Amygdala (tissue), 56 donors: ENCODE measurements around the gene ADAP2.
A peak's percentile ranks its signal among the peaks of the same experiment; 100 is the strongest.
"Not testable (repeated sequence)": the region's sequence is repeated elsewhere in the genome, so short reads cannot be mapped to it uniquely, and the experiment has no call there.

ENCODE experiments used
- DNase-seq, 56 donors: peaks; one replicate each; lab custom pipeline; 2025; lab: John Stamatoyannopoulos, UW

The ADAP2 gene

GRCh38 chr17:30929081-30929633, 7.4 kb downstream of the ADAP2 start:
- DNase-seq, result no peak

GRCh38 chr17:30929861-30930260, 8.1 kb downstream of the ADAP2 start:
- DNase-seq, result not testable (repeated sequence)

GRCh38 chr17:30930495-30930894, 8.8 kb downstream of the ADAP2 start:
- no peak for DNase-seq

GRCh38 chr17:30931582-30931981, 9.8 kb downstream of the ADAP2 start:
- DNase-seq, result not testable (repeated sequence)

GRCh38 chr17:30933966-30934365, 12.2 kb downstream of the ADAP2 start:
- no peak for DNase-seq

- no peak for DNase-seq
Measured at GRCh38 chr17:30939051-30939689, 17.4 kb downstream of the ADAP2 start.

- DNase-seq, result no peak
Measured at GRCh38 chr17:30942308-30943079, 20.7 kb downstream of the ADAP2 start.

- DNase-seq, result no peak
Measured at GRCh38 chr17:30947796-30948195, 26.1 kb downstream of the ADAP2 start.

- DNase-seq, result no peak
Measured at GRCh38 chr17:30950189-30950588, 28.4 kb downstream of the ADAP2 start.

- peak in 26 of 56 donors; percentile 7 to 70 (median 24) for DNase-seq
Measured at GRCh38 chr17:30950669-30951399, 29.1 kb downstream of the ADAP2 start.

GRCh38 chr17:30952638-30953393, 31.1 kb downstream of the ADAP2 start:
- no peak for DNase-seq

- DNase-seq, result peak in 7 of 56 donors; percentile 6 to 40 (median 11)
Measured at GRCh38 chr17:30954046-30954830, 32.5 kb downstream of the ADAP2 start.

- no peak for DNase-seq
Measured at GRCh38 chr17:30956764-30957374, 35.1 kb downstream of the ADAP2 start.

GRCh38 chr17:30957741-30958140, 36.0 kb downstream of the ADAP2 start:
- DNase-seq, result no peak

GRCh38 chr17:30958187-30958586, 36.4 kb downstream of the ADAP2 start:
- no peak for DNase-seq

GRCh38 chr17:30961209-30962188, 39.8 kb downstream of the ADAP2 start:
- DNase-seq, result no peak

GRCh38 chr17:30964312-30964711, 42.6 kb downstream of the ADAP2 start:
- DNase-seq, result not testable (repeated sequence)

- DNase-seq, result no peak
Measured at GRCh38 chr17:30964876-30965275, 43.1 kb downstream of the ADAP2 start.
